Tibial nerve (tissue), 4 donors: Measurements from ENCODE around the gene FADS2. TPM values are rescaled to one million over a fixed set of nuclear protein-coding genes. Genes with fewer than 3 reads are reported as not detected.

Experiments
- DNase-seq, 2 donors: peaks; one replicate each; pipeline ENCODE4 v3.0.0-alpha.2; 2019; ENCODE audit warnings: low spot score in 2 of 2
- H3K27ac ChIP-seq, 4 donors: fragments of 200-600 bp; sonication (generic) in 3 of 4; one replicate each; pipeline ENCODE4 v1.5.1; 2017 to 2019; ENCODE audit warnings: mild to moderate bottlenecking in 1 of 4
- H3K27me3 ChIP-seq, 2 donors: fragments of 200-600 bp; sonication (generic) in 1 of 2; one replicate each; pipeline versions ENCODE4 v1.5.1 to v1.6.0; 2017 to 2019
- H3K36me3 ChIP-seq, 3 donors: fragments of 200-600 bp; sonication (generic); one replicate each; pipeline ENCODE4 v1.5.1; 2018 to 2019
- H3K4me1 ChIP-seq, 4 donors: fragments of 200-600 bp; sonication (generic) in 3 of 4; one replicate each; pipeline ENCODE4 v1.5.1; 2017 to 2019
- H3K4me3 ChIP-seq, 4 donors: fragments of 200-600 bp; sonication (generic) in 3 of 4; one replicate each; pipeline ENCODE4 v1.5.1; 2017 to 2019; ENCODE audit warnings: mild to moderate bottlenecking in 1 of 4, moderate library complexity in 1 of 4
- H3K9me3 ChIP-seq, 4 donors: fragments of 200-600 bp; sonication (generic) in 3 of 4; one replicate each; pipeline ENCODE4 v1.5.1; 2017 to 2019
- CTCF ChIP-seq, 5 experiments: fragments of 200-600 bp in 3 of 5; fragments of 450-650 bp in 2 of 5; sonication (generic) in 3 of 5; IDR thresholded peaks; one replicate each; pipeline ENCODE4 v1.5.1; 2016 to 2019; ENCODE audit warnings: antibody characterized with exemption in 5 of 5, mild to moderate bottlenecking in 3 of 5, moderate library complexity in 2 of 5
- EP300 ChIP-seq, 2 donors: sonication (generic); formaldehyde crosslinking; IDR thresholded peaks; one replicate each; pipeline ENCODE4 v1.6.1; 2017; ENCODE audit warnings: antibody characterized with exemption in 2 of 2, mild to moderate bottlenecking in 1 of 2
- POLR2A ChIP-seq, 2 donors: fragments of 450-650 bp; IDR thresholded peaks; one replicate each; pipeline ENCODE4 v1.6.1; 2017; ENCODE audit warnings: antibody characterized with exemption in 2 of 2, mild to moderate bottlenecking in 2 of 2, moderate library complexity in 2 of 2
- WGBS, 2 donors: methylation state at CpG; one replicate each; pipeline ENCODE4 v1.1.5; 2018; 5-methylcytosine and 5-hydroxymethylcytosine counted together
- total RNA-seq, 4 donors: library from RNA; depleted of rRNA; stranded (reverse); fragments of >200 nt; gene quantifications; one replicate each; pipeline ENCODE4 v1.1.0, GENCODE V29; 2016

Gene FADS2
- total RNA-seq, 4 donors from 2014 or later, result 17.4 to 59.2 (median 32.7) TPM

- TF ChIP-seq POLR2A (IDR thresholded peaks at IDR 0.05), result no peak
- no peak for TF ChIP-seq EP300 (IDR thresholded peaks at IDR 0.05)
- TF ChIP-seq CTCF (IDR thresholded peaks at IDR 0.05), result no peak
- no peak for DNase-seq
- peak overlapping the region in 1 of 4 donors; percentile 4 for H3K27ac ChIP-seq
- H3K36me3 ChIP-seq, result no peaks in the 10 kb centered on the region
- H3K27me3 ChIP-seq, result no peaks in the 10 kb centered on the region
- H3K4me1 ChIP-seq, result peaks cover 0 to 74% (median 16%) of the 10 kb centered on the region in 4 donors
- H3K4me3 ChIP-seq, result no peak overlapping the region
- no peaks in the 10 kb centered on the region for H3K9me3 ChIP-seq
- 85 to 90% methylated on average over 1 to 7 of the region's 7 CpGs for WGBS, 2 donors
Measured at GRCh38 chr11:61885166-61885778, 57.2 kb downstream of the FADS2 start.

- H3K4me1 ChIP-seq, result peaks cover 0 to 75% (median 22%) of the 10 kb centered on the region in 4 donors
Measured at GRCh38 chr11:61885784-61886580, 57.9 kb downstream of the FADS2 start.

GRCh38 chr11:61886643-61887042, 58.5 kb downstream of the FADS2 start:
- TF ChIP-seq EP300 (IDR thresholded peaks at IDR 0.05), result no peak
- no peak for TF ChIP-seq POLR2A (IDR thresholded peaks at IDR 0.05)
- no peak for TF ChIP-seq CTCF (IDR thresholded peaks at IDR 0.05)
- H3K4me3 ChIP-seq, result no peak overlapping the region
- WGBS, 2 donors, result 95 to 96% methylated on average over 3 of the region's 3 CpGs
- H3K36me3 ChIP-seq, result no peaks in the 10 kb centered on the region
- H3K27me3 ChIP-seq, result no peaks in the 10 kb centered on the region
- peaks cover 0 to 70% (median 19%) of the 10 kb centered on the region in 4 donors for H3K4me1 ChIP-seq
- no peak overlapping the region for H3K27ac ChIP-seq
- no peaks in the 10 kb centered on the region for H3K9me3 ChIP-seq
- no peak for DNase-seq

More at GRCh38 chr11:61885784-61886580, 57.9 kb downstream of the FADS2 start:
- Histone ChIP-seq H3K27me3 (no peaks in the 10 kb centered on the region), H3K4me3 (no peak overlapping the region), H3K27ac (peak overlapping the region in 1 of 4 donors; percentile 4), H3K9me3 (no peaks in the 10 kb centered on the region), H3K36me3 (no peaks in the 10 kb centered on the region)
- no peak for TF ChIP-seq CTCF (IDR thresholded peaks at IDR 0.05)
- TF ChIP-seq POLR2A (IDR thresholded peaks at IDR 0.05), result no peak
- no peak for TF ChIP-seq EP300 (IDR thresholded peaks at IDR 0.05)
- 92 to 94% methylated on average over 10 to 11 of the region's 13 CpGs for WGBS, 2 donors
- no peak for DNase-seq

- peaks cover 0 to 70% (median 24%) of the 10 kb centered on the region in 4 donors for H3K4me1 ChIP-seq
Measured at GRCh38 chr11:61887839-61888494, 59.9 kb downstream of the FADS2 start.

More at GRCh38 chr11:61887839-61888494, 59.9 kb downstream of the FADS2 start:
- Histone ChIP-seq H3K4me3 (no peak overlapping the region), H3K9me3 (no peaks in the 10 kb centered on the region), H3K27me3 (no peaks in the 10 kb centered on the region), H3K27ac (peak overlapping the region in 3 of 4 donors; percentile 22 to 99 (median 96)), H3K36me3 (no peaks in the 10 kb centered on the region)
- 40 to 65% methylated on average over 3 to 4 of the region's 7 CpGs for WGBS, 2 donors
- DNase-seq, result peak; percentile 59 to 65
- TF ChIP-seq POLR2A (IDR thresholded peaks at IDR 0.05) (no peak), CTCF (IDR thresholded peaks at IDR 0.05) (no peak), EP300 (IDR thresholded peaks at IDR 0.05) (peak; percentile 21 to 84)
